Loucy (cell line): ENCODE measurements around the gene PRKN.

Experiments
- H2AFZ ChIP-seq: fragments of 200-600 bp; sonication (generic); 2 replicates; pipeline ENCODE4 v1.6.0; 2016; ENCODE audit warnings: antibody characterized with exemption, mild to moderate bottlenecking, low read length, moderate library complexity
- H3F3A ChIP-seq: fragments of 200-600 bp; 2 replicates; pipeline ENCODE4 v1.6.0; 2016; ENCODE audit warnings: antibody characterized with exemption, low read depth, mild to moderate bottlenecking
- H3K27me3 ChIP-seq: fragments of 200-600 bp; sonication (generic); 2 replicates; pipeline ENCODE4 v1.6.1; 2014; ENCODE audit warnings: low read length, mild to moderate bottlenecking; ENCODE audit not compliant: insufficient read depth, poor library complexity, severe bottlenecking
- H3K36me3 ChIP-seq: fragments of 200-600 bp; sonication (generic); 2 replicates; pipeline ENCODE4 v1.6.1; 2016; ENCODE audit warnings: low read length; ENCODE audit not compliant: insufficient read depth
- H3K4me1 ChIP-seq: fragments of 200-600 bp; sonication (generic); 2 replicates; pipeline ENCODE4 v1.5.1; 2014; ENCODE audit warnings: low read length, mild to moderate bottlenecking; ENCODE audit not compliant: insufficient read depth, poor library complexity, severe bottlenecking
- H3K4me2 ChIP-seq: fragments of 200-600 bp; sonication (generic); 2 replicates; pipeline ENCODE4 v1.6.0; 2014; ENCODE audit warnings: antibody characterized with exemption, low read length, low read depth, mild to moderate bottlenecking; ENCODE audit not compliant: poor library complexity, severe bottlenecking
- H3K4me3 ChIP-seq: fragments of 200-600 bp; sonication (generic); 2 replicates; pipeline ENCODE4 v1.5.1; 2014; ENCODE audit warnings: low read length, mild to moderate bottlenecking, mixed read lengths; ENCODE audit not compliant: poor library complexity, severe bottlenecking
- H3K79me2 ChIP-seq: fragments of 200-600 bp; sonication (generic); 2 replicates; pipeline ENCODE4 v1.6.1; 2014; ENCODE audit warnings: low read length; ENCODE audit not compliant: insufficient read depth
- H3K9ac ChIP-seq: fragments of 200-600 bp; sonication (generic); 2 replicates; pipeline ENCODE4 v1.6.0; 2014; ENCODE audit warnings: mild to moderate bottlenecking, low read depth, low read length, moderate library complexity; ENCODE audit not compliant: poor library complexity, severe bottlenecking
- H3K9me2 ChIP-seq: fragments of 200-600 bp; sonication (generic); replicated peaks from 2 replicates; pipeline ENCODE4 v1.6.1; 2016; ENCODE audit warnings: low read depth, low read length, mixed read lengths
- H3K9me3 ChIP-seq: fragments of 200-600 bp; sonication (generic); 2 replicates; pipeline ENCODE4 v1.6.1; 2014; ENCODE audit warnings: mild to moderate bottlenecking, antibody characterized with exemption, low read length, low read depth; ENCODE audit not compliant: insufficient read depth
- H4K20me1 ChIP-seq: fragments of 200-600 bp; sonication (generic); 2 replicates; pipeline ENCODE4 v1.6.0; 2014; ENCODE audit warnings: antibody characterized with exemption, low read length, mild to moderate bottlenecking; ENCODE audit not compliant: insufficient read depth, poor library complexity, severe bottlenecking
- EZH2phosphoT487 ChIP-seq: fragments of 200-600 bp; IDR thresholded peaks from 2 replicates; pipeline ENCODE4 v1.6.1; 2018; ENCODE audit warnings: antibody characterized with exemption, mild to moderate bottlenecking, moderate library complexity, borderline replicate concordance
- TF ChIP-seq, protein P1 (sequence below): fragments of 200-600 bp; sonication (generic); conservative IDR thresholded peaks from 2 replicates; pipeline ENCODE4 v1.5.1; 2014; ENCODE audit warnings: mild to moderate bottlenecking, antibody characterized with exemption, low read length

The PRKN gene

GRCh38 chr6:161636882-161637430, 1090.6 kb downstream of the PRKN start:
- no peak overlapping the region for H3K4me3 ChIP-seq
- no peaks in the 10 kb centered on the region for H3K4me1 ChIP-seq
- no peak overlapping the region for H3K4me2 ChIP-seq
- TF ChIP-seq, protein P1, sequence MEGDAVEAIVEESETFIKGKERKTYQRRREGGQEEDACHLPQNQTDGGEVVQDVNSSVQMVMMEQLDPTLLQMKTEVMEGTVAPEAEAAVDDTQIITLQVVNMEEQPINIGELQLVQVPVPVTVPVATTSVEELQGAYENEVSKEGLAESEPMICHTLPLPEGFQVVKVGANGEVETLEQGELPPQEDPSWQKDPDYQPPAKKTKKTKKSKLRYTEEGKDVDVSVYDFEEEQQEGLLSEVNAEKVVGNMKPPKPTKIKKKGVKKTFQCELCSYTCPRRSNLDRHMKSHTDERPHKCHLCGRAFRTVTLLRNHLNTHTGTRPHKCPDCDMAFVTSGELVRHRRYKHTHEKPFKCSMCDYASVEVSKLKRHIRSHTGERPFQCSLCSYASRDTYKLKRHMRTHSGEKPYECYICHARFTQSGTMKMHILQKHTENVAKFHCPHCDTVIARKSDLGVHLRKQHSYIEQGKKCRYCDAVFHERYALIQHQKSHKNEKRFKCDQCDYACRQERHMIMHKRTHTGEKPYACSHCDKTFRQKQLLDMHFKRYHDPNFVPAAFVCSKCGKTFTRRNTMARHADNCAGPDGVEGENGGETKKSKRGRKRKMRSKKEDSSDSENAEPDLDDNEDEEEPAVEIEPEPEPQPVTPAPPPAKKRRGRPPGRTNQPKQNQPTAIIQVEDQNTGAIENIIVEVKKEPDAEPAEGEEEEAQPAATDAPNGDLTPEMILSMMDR: no peak
- TF ChIP-seq EZH2phosphoT487: no peak
- no peaks in the 10 kb centered on the region for H3K79me2 ChIP-seq
- H2AFZ ChIP-seq: no peak overlapping the region
- H3K9me3 ChIP-seq: peaks cover 6% of the 10 kb centered on the region; the same call in 1 of the 2 replicates
- no peaks in the 10 kb centered on the region for H3K27me3 ChIP-seq
- no peak overlapping the region for H3K9ac ChIP-seq
- no peaks in the 10 kb centered on the region for H4K20me1 ChIP-seq
- no peaks in the 10 kb centered on the region for H3F3A ChIP-seq
- H3K9me2 ChIP-seq: no peaks in the 10 kb centered on the region
- no peaks in the 10 kb centered on the region for H3K36me3 ChIP-seq

DNA sequence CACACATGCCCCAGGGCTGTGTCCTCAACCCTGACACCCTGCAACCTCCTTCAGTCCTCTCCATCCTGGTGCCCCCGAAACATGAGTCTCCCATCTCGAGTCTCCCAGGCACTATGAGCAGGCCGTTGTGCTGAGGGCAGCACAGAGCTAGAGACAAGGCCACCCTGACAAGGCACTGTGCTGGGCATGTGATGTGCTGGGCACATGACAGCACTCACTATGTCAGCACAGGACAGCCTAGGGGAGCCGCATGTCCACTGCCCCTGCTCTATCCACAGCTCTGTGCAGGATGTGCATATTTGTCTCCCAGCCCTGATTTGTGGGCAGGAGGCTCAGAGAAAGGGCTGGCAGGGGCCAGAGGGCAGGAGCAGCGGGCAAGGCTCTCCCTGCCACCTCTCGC, 1091.6 kb downstream of the PRKN start:
- H3K9ac ChIP-seq: no peak overlapping the region
- H3K9me3 ChIP-seq: peaks cover 6% of the 10 kb centered on the region; the same call in 1 of the 2 replicates
- H3K79me2 ChIP-seq: no peaks in the 10 kb centered on the region
- TF ChIP-seq, protein P1: no peak
- TF ChIP-seq EZH2phosphoT487: no peak
- no peaks in the 10 kb centered on the region for H3F3A ChIP-seq
- no peaks in the 10 kb centered on the region for H3K27me3 ChIP-seq
- no peaks in the 10 kb centered on the region for H3K9me2 ChIP-seq
- no peaks in the 10 kb centered on the region for H4K20me1 ChIP-seq
- H3K36me3 ChIP-seq: no peaks in the 10 kb centered on the region
- H3K4me1 ChIP-seq: no peaks in the 10 kb centered on the region
- no peak overlapping the region for H2AFZ ChIP-seq
- H3K4me2 ChIP-seq: no peak overlapping the region
- H3K4me3 ChIP-seq: no peak overlapping the region

DNA sequence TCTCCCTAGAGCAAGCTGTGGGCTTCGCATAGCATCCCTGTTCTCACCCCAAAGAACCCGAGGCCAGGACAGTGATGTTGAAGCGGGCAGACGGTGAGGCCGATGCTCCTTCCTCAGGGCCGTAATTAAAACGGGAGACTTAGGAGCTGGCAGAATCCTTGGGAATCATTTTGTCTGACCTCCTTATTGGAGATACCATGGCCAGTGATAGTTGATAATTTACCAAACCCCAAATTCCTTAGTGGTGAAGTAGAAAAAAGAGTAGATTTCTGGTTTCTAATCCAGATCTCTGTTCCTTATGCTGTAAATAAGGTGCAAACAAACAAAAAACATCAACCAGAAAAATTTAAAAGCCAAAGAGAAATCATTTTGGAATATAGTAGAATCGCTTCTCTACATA, 1092.7 kb downstream of the PRKN start:
- Histone ChIP-seq H3K79me2 (no peaks in the 10 kb centered on the region), H3F3A (no peaks in the 10 kb centered on the region), H3K9ac (no peak overlapping the region), H4K20me1 (no peaks in the 10 kb centered on the region), H3K27me3 (no peaks in the 10 kb centered on the region), H3K9me3 (peaks cover 4% of the 10 kb centered on the region; the same call in 1 of the 2 replicates), H3K4me1 (no peaks in the 10 kb centered on the region), H3K4me3 (no peak overlapping the region), H3K9me2 (no peaks in the 10 kb centered on the region), H3K4me2 (no peak overlapping the region), H2AFZ (no peak overlapping the region), H3K36me3 (no peaks in the 10 kb centered on the region)
- TF ChIP-seq, protein P1: no peak
- no peak for TF ChIP-seq EZH2phosphoT487
